Lower lobe of right lung (tissue), 2 donors: ENCODE results near the gene SEMA4A. TPM values are rescaled to one million over a fixed set of nuclear protein-coding genes. Genes with fewer than 3 reads are reported as not detected.
"Not testable (repeated sequence)": the region's sequence is repeated elsewhere in the genome, so short reads cannot be mapped to it uniquely, and the experiment has no call there.

ENCODE experiments used
- ATAC-seq, 2 donors: fragments of 200-7000 bp; cut with Tn5 transposase; one replicate each; pipeline ENCODE4 v1.9.1; 2020 to 2022; ENCODE audit warnings: mild to moderate bottlenecking in 2 of 2, moderate library complexity in 2 of 2
- DNase-seq: peaks from one replicate; pipeline ENCODE4 v3.0.0-alpha.2; 2020
- H3K27ac ChIP-seq: fragments of 200-600 bp; one replicate; pipeline ENCODE4 v1.8.0; 2022
- H3K27me3 ChIP-seq: fragments of 200-600 bp; one replicate; pipeline ENCODE4 v1.8.0; 2022; ENCODE audit warnings: low read depth
- H3K36me3 ChIP-seq: fragments of 200-600 bp; one replicate; pipeline ENCODE4 v1.8.0; 2022; ENCODE audit warnings: mild to moderate bottlenecking
- H3K4me1 ChIP-seq: fragments of 200-600 bp; one replicate; pipeline ENCODE4 v1.8.0; 2022
- H3K4me3 ChIP-seq: fragments of 200-600 bp; one replicate; pipeline ENCODE4 v1.8.0; 2022; ENCODE audit warnings: mild to moderate bottlenecking
- H3K9me3 ChIP-seq: fragments of 200-600 bp; one replicate; pipeline ENCODE4 v1.8.0; 2022
- CTCF ChIP-seq: fragments of 200-600 bp; IDR thresholded peaks from one replicate; pipeline ENCODE4 v1.8.0; 2022; ENCODE audit warnings: antibody characterized with exemption, mild to moderate bottlenecking
- intact Hi-C: fragments of 100-400 bp; cut with DNase I; formaldehyde crosslinking; loops from one replicate; pipeline ENCODE4 v1.11.0; 2022
- total RNA-seq: library from RNA; stranded (reverse); fragmentation: NEBNext Ultra II Directional; extraction: Animal tissue kit (Norgen Biotek cat#: 25700); gene quantifications from one replicate; pipeline ENCODE4 v1.2.1, GENCODE V29; 2021
- donor health status: DM: no; HTN: yes; CAD: no; lungs with severe emphysema.

SEMA4A gene
- total RNA-seq, 1 donor from 2014 or later: 28.9 TPM

- H3K4me3 ChIP-seq: no peak overlapping the region
- no peak for TF ChIP-seq CTCF
- no peaks in the 10 kb centered on the region for H3K27me3 ChIP-seq
- DNase-seq: no peak
- intact Hi-C loops: no loop called here
- peak in 1 of 2 donors; percentile 19 for ATAC-seq
- no peaks in the 10 kb centered on the region for H3K4me1 ChIP-seq
- no peak overlapping the region for H3K27ac ChIP-seq
- no peaks in the 10 kb centered on the region for H3K9me3 ChIP-seq
- H3K36me3 ChIP-seq: peaks cover 37% of the 10 kb centered on the region
These were observed 23.3 kb downstream of the SEMA4A start for GRCh38 chr1:156176610-156177210.

- no peak for ATAC-seq
These were observed 24.7 kb downstream of the SEMA4A start for GRCh38 chr1:156177919-156178654.

GRCh38 chr1:156180471-156180870, 27.1 kb downstream of the SEMA4A start:
- no peaks in the 10 kb centered on the region for H3K9me3 ChIP-seq
- intact Hi-C loops: no loop called here
- H3K36me3 ChIP-seq: peaks cover 13% of the 10 kb centered on the region
- no peaks in the 10 kb centered on the region for H3K4me1 ChIP-seq
- ATAC-seq (no peak), DNase-seq (no peak)
- no peak overlapping the region for H3K4me3 ChIP-seq
- no peak overlapping the region for H3K27ac ChIP-seq
- no peak for TF ChIP-seq CTCF
- H3K27me3 ChIP-seq: no peaks in the 10 kb centered on the region

More at GRCh38 chr1:156177919-156178654, 24.7 kb downstream of the SEMA4A start:
- intact Hi-C loops: no loop called here
- no peaks in the 10 kb centered on the region for H3K9me3 ChIP-seq
- H3K27me3 ChIP-seq: no peaks in the 10 kb centered on the region
- no peak overlapping the region for H3K27ac ChIP-seq
- H3K36me3 ChIP-seq: peaks cover 26% of the 10 kb centered on the region
- no peak overlapping the region for H3K4me3 ChIP-seq
- no peaks in the 10 kb centered on the region for H3K4me1 ChIP-seq
- no peak for DNase-seq
- no peak for TF ChIP-seq CTCF

- DNase-seq, H3K27me3 ChIP-seq, intact Hi-C loops, H3K4me1 ChIP-seq, H3K4me3 ChIP-seq, ATAC-seq, H3K36me3 ChIP-seq, H3K9me3 ChIP-seq: not testable (repeated sequence)
- H3K27ac ChIP-seq: peak overlapping the region; percentile 50
These were observed 28.1 kb downstream of the SEMA4A start for GRCh38 chr1:156181391-156181924.

- H3K36me3 ChIP-seq, intact Hi-C loops, H3K4me3 ChIP-seq, H3K27me3 ChIP-seq, H3K9me3 ChIP-seq, H3K4me1 ChIP-seq, DNase-seq: not testable (repeated sequence)
- ATAC-seq: peak in 1 of 2 donors; percentile 33
- H3K27ac ChIP-seq: peak overlapping the region; percentile 50
These were observed 28.8 kb downstream of the SEMA4A start for GRCh38 chr1:156182010-156182779.

- intact Hi-C loops, H3K9me3 ChIP-seq, H3K4me3 ChIP-seq, H3K4me1 ChIP-seq, H3K27ac ChIP-seq, H3K36me3 ChIP-seq, ATAC-seq, H3K27me3 ChIP-seq, DNase-seq: not testable (repeated sequence)
These were observed 33.2 kb downstream of the SEMA4A start for GRCh38 chr1:156186347-156187177.

- ATAC-seq: peak in 1 of 2 donors; percentile 5
- not testable (repeated sequence) for DNase-seq
These were observed 36.9 kb downstream of the SEMA4A start for GRCh38 chr1:156190265-156190664.

More at GRCh38 chr1:156190265-156190664, 36.9 kb downstream of the SEMA4A start:
- H3K36me3 ChIP-seq, H3K27ac ChIP-seq, intact Hi-C loops, H3K9me3 ChIP-seq, H3K4me3 ChIP-seq, H3K27me3 ChIP-seq: not testable (repeated sequence)
- H3K4me1 ChIP-seq: peaks cover 17% of the 10 kb centered on the region
